Esophagus (tissue), 2 donors: ENCODE results near the gene PPP1R13B. TPM values are rescaled to one million over a fixed set of nuclear protein-coding genes. Genes with fewer than 3 reads are reported as not detected.

ENCODE experiments used
- H3K27ac ChIP-seq, 2 donors: one replicate each; pipeline ENCODE4 v1.5.1; 2013; ENCODE audit warnings: low read depth in 2 of 2, mild to moderate bottlenecking in 2 of 2, inconsistent platforms in 1 of 2, low read length in 1 of 2, moderate library complexity in 1 of 2
- H3K27me3 ChIP-seq, 2 donors: one replicate each; pipeline ENCODE4 v1.6.1; 2013; ENCODE audit warnings: low read length in 2 of 2, control low read depth in 1 of 2, mild to moderate bottlenecking in 1 of 2; ENCODE audit not compliant: insufficient read depth in 2 of 2, control insufficient read depth in 1 of 2
- H3K36me3 ChIP-seq, 2 donors: one replicate each; pipeline ENCODE4 v1.6.1; 2013; ENCODE audit warnings: low read length in 1 of 2; ENCODE audit not compliant: control insufficient read depth in 2 of 2, insufficient read depth in 2 of 2
- H3K4me1 ChIP-seq, 2 donors: one replicate each; pipeline ENCODE4 v1.6.1; 2013; ENCODE audit warnings: low read length in 1 of 2; ENCODE audit not compliant: control insufficient read depth in 2 of 2, insufficient read depth in 2 of 2
- H3K4me3 ChIP-seq, 2 donors: one replicate each; pipeline ENCODE4 v1.5.1; 2013; ENCODE audit warnings: low read length in 2 of 2, mild to moderate bottlenecking in 2 of 2, low read depth in 1 of 2, moderate library complexity in 1 of 2
- H3K9me3 ChIP-seq, 2 donors: one replicate each; pipeline ENCODE4 v1.6.1; 2013; ENCODE audit warnings: mild to moderate bottlenecking in 2 of 2, low read depth in 1 of 2, low read length in 1 of 2, moderate library complexity in 1 of 2; ENCODE audit not compliant: control insufficient read depth in 2 of 2, insufficient read depth in 1 of 2
- WGBS, 2 donors: extraction: QIAGEN DNeasy Blood & Tissue Kit; methylation state at CpG; one replicate each; pipeline ENCODE4 v1.1.7; 2013; 5-methylcytosine and 5-hydroxymethylcytosine counted together
- polyA plus RNA-seq, 2 donors: library from polyadenylated mRNA; stranded (reverse); fragments of 200-250 nt; gene quantifications; one replicate each; pipeline ENCODE4 v1.2.3, GENCODE V29; 2013
- donor health status: healthy with polysubstance abuse.
- donor health status: Bipolar disorder and iron deficiency.

Gene PPP1R13B
- polyA plus RNA-seq, 2 donors: 16.4 to 28.4 TPM

GRCh38 chr14:103758059-103758776 is 89.2 kb downstream of the PPP1R13B start:
- H3K36me3 ChIP-seq: no peaks in the 10 kb centered on the region
- no peak overlapping the region for H3K4me3 ChIP-seq
- WGBS, 2 donors: 94 to 96% methylated on average over 8 of the region's 8 CpGs
- no peak overlapping the region for H3K27ac ChIP-seq
- no peaks in the 10 kb centered on the region for H3K27me3 ChIP-seq
- H3K4me1 ChIP-seq: no peaks in the 10 kb centered on the region
- H3K9me3 ChIP-seq: no peaks in the 10 kb centered on the region

- WGBS, 2 donors: 86% methylated on average over 6 of the region's 6 CpGs
- H3K4me1 ChIP-seq: no peaks in the 10 kb centered on the region
- H3K4me3 ChIP-seq: no peak overlapping the region
- H3K27me3 ChIP-seq: no peaks in the 10 kb centered on the region
- no peaks in the 10 kb centered on the region for H3K9me3 ChIP-seq
- H3K36me3 ChIP-seq: no peaks in the 10 kb centered on the region
- no peak overlapping the region for H3K27ac ChIP-seq
Observed at GRCh38 chr14:103755060-103755459, 92.3 kb downstream of the PPP1R13B start.

DNA sequence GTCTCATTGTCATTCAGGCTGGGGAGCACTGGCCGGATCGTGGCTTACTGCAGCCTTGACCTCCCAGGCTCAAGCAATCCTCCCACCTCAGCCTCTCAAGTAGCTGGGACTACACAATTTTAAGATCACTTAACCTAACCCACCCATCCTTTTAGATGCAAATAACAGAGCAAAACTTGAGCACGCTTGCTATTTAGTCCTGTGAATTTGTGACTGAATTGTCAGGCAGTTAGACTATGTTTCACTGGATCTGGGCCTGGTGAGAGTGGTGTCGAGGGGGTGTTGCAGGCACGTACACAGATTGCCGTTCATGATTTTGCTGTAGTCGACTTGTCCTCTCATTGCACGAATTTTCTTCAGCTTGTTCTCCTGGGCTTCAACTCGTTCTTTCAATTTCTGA is 93.6 kb downstream of the PPP1R13B start:
- Histone ChIP-seq H3K4me1 (no peaks in the 10 kb centered on the region), H3K4me3 (no peak overlapping the region), H3K9me3 (no peaks in the 10 kb centered on the region), H3K27me3 (no peaks in the 10 kb centered on the region), H3K36me3 (peaks cover 3 to 5% of the 10 kb centered on the region in 2 donors), H3K27ac (no peak overlapping the region)
- 78 to 84% methylated on average over 9 of the region's 9 CpGs for WGBS, 2 donors

- Histone ChIP-seq H3K27ac (no peak overlapping the region), H3K36me3 (peaks cover 3 to 26% of the 10 kb centered on the region in 2 donors)
- WGBS, 2 donors: 78 to 87% methylated on average over 5 of the region's 5 CpGs
Observed at GRCh38 chr14:103749860-103750259, 97.5 kb downstream of the PPP1R13B start.

GRCh38 chr14:103749452-103749851 is 97.9 kb downstream of the PPP1R13B start:
- H3K27ac ChIP-seq: no peak overlapping the region
- H3K27me3 ChIP-seq: no peaks in the 10 kb centered on the region
- no peak overlapping the region for H3K4me3 ChIP-seq
- H3K9me3 ChIP-seq: no peaks in the 10 kb centered on the region
- H3K36me3 ChIP-seq: peaks cover 3 to 29% of the 10 kb centered on the region in 2 donors
- peaks cover 0 to 2% of the 10 kb centered on the region in 2 donors for H3K4me1 ChIP-seq
- 92 to 96% methylated on average over 5 of the region's 5 CpGs for WGBS, 2 donors

More at GRCh38 chr14:103749860-103750259, 97.5 kb downstream of the PPP1R13B start:
- H3K4me3 ChIP-seq: no peak overlapping the region
- H3K9me3 ChIP-seq: no peaks in the 10 kb centered on the region
- H3K27me3 ChIP-seq: no peaks in the 10 kb centered on the region
- peaks cover 0 to 2% of the 10 kb centered on the region in 2 donors for H3K4me1 ChIP-seq

DNA sequence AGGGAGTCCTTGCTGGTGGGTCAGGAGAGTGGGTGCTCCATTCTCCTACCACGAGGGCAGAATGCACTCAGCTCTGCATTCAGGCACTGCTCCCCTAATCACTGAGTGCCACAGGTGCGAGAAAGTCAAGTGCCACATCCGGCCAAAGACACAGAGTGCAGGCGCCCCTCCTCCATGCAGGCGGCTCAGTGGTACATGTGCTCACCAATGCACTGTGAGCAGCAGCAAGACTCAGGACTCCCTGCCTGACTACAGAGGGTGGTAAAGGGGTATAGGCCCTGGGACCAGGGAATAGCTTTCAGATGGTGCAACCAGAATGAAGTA is 98.9 kb downstream of the PPP1R13B start:
- no peak overlapping the region for H3K4me3 ChIP-seq
- 80 to 81% methylated on average over 5 of the region's 5 CpGs for WGBS, 2 donors
- peaks cover 3 to 34% of the 10 kb centered on the region in 2 donors for H3K36me3 ChIP-seq
- H3K9me3 ChIP-seq: no peaks in the 10 kb centered on the region
- H3K4me1 ChIP-seq: peaks cover 0 to 2% of the 10 kb centered on the region in 2 donors
- H3K27me3 ChIP-seq: no peaks in the 10 kb centered on the region
- H3K27ac ChIP-seq: no peak overlapping the region

- Histone ChIP-seq H3K36me3 (peaks cover 3 to 41% of the 10 kb centered on the region in 2 donors), H3K27ac (no peak overlapping the region), H3K4me1 (peaks cover 0 to 2% of the 10 kb centered on the region in 2 donors), H3K4me3 (no peak overlapping the region), H3K9me3 (no peaks in the 10 kb centered on the region), H3K27me3 (no peaks in the 10 kb centered on the region)
- whole genome bisulfite sequencing, 2 donors: 81 to 86% methylated on average over 10 of the region's 10 CpGs
Observed at GRCh38 chr14:103746701-103747100, 100.7 kb downstream of the PPP1R13B start.

DNA sequence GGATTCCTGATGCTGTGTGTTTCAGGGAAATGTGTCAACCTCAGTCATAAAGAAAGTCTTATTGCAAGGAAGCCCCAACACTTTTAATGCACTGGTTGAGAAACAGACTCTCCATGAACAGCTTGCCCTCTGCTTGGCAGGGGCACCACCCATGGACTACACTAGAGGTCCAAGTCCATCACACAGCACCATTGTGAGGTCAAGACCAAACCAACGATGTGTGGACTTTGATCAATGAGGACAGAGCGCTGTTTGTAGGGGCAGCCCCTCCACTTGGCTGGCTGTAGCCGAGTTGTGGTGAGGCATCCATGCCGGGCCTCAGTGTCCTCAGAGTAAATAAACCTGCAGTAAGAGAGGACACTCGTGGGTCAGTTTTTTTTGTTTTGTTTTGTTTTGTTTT is 102.0 kb downstream of the PPP1R13B start:
- Histone ChIP-seq H3K36me3 (peaks cover 7 to 48% of the 10 kb centered on the region in 2 donors), H3K4me3 (no peak overlapping the region), H3K9me3 (no peaks in the 10 kb centered on the region), H3K27me3 (no peaks in the 10 kb centered on the region), H3K27ac (no peak overlapping the region), H3K4me1 (peaks cover 0 to 2% of the 10 kb centered on the region in 2 donors)
- WGBS, 2 donors: 73 to 80% methylated on average over 5 of the region's 5 CpGs

DNA sequence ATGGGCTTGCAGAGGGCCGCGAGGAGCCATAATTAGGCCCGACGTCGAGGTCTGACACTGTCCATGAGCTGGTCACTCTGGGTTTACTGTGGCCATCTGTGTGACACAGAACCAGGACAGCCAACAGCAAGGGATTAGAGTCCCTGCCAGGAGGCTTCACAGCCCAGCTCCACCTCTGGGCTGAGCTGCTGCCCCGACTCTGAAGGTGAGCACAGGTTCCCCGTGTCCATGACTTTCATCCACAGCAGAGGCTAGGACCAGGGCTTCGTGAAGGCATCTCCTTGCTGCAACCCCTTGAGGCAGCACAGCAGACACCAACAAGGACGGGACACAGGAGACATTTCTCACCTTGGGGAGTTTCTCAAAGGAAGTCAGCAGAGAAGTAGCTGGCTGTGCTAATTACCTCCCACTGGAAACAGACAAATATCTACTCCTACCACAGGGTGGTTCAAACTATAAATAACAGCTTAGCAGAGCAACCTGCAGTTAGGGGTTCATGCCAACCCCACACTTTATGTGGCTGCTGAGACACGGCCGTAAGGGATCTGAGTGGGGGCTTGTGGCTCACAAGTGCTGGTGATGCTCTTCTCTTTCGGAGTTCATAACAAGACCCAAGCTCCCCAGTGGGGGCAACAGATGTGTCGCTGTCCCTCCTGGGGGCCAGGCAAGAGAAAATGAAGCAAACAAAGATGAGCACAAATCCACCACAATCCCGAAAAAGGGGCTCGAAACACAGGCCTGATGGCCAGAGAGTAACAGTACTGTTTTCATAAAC is 102.6 kb downstream of the PPP1R13B start:
- 83 to 84% methylated on average over 15 of the region's 15 CpGs for WGBS, 2 donors
- peaks cover 9 to 53% of the 10 kb centered on the region in 2 donors for H3K36me3 ChIP-seq
- no peak overlapping the region for H3K4me3 ChIP-seq
- no peaks in the 10 kb centered on the region for H3K9me3 ChIP-seq
- H3K27ac ChIP-seq: no peak overlapping the region
- H3K27me3 ChIP-seq: no peaks in the 10 kb centered on the region
- H3K4me1 ChIP-seq: peaks cover 0 to 2% of the 10 kb centered on the region in 2 donors
